CD1c-positive myeloid dendritic cell (primary cell): ENCODE data around the gene TP53BP2.

Experiments
- DNase-seq: peaks from one replicate; pipeline ENCODE4 v3.0.0-alpha.2; 2016; ENCODE audit errors: extremely low spot score

The TP53BP2 gene

GRCh38 chr1:223765036-223765718 is 80.6 kb downstream of the TP53BP2 start:
- no peak for DNase-seq

GRCh38 chr1:223763881-223764280 is 81.9 kb downstream of the TP53BP2 start:
- no peak for DNase-seq

- DNase-seq: no peak
Observed at GRCh38 chr1:223763251-223763650, 82.5 kb downstream of the TP53BP2 start.

GRCh38 chr1:223761411-223761810 is 84.3 kb downstream of the TP53BP2 start:
- no peak for DNase-seq

- DNase-seq: no peak
Observed at GRCh38 chr1:223760833-223761232, 84.9 kb downstream of the TP53BP2 start.

GRCh38 chr1:223759273-223759672 is 86.5 kb downstream of the TP53BP2 start:
- no peak for DNase-seq

- DNase-seq: no peak
Observed at GRCh38 chr1:223758734-223759133, 87.0 kb downstream of the TP53BP2 start.

- no peak for DNase-seq
Observed at GRCh38 chr1:223756806-223757700, 88.7 kb downstream of the TP53BP2 start.

GRCh38 chr1:223755992-223756775 is 89.6 kb downstream of the TP53BP2 start:
- no peak for DNase-seq

- DNase-seq: no peak
Observed at GRCh38 chr1:223755432-223755792, 90.3 kb downstream of the TP53BP2 start.

- DNase-seq: no peak
Observed at GRCh38 chr1:223754681-223755431, 90.9 kb downstream of the TP53BP2 start.

GRCh38 chr1:223752721-223753515 is 92.8 kb downstream of the TP53BP2 start:
- DNase-seq: no peak

GRCh38 chr1:223751696-223752095 is 94.1 kb downstream of the TP53BP2 start:
- DNase-seq: no peak

- no peak for DNase-seq
Observed at GRCh38 chr1:223750730-223751570, 94.8 kb downstream of the TP53BP2 start.

- peak; percentile 81 for DNase-seq
Observed at GRCh38 chr1:223748773-223749733, 96.7 kb downstream of the TP53BP2 start.

- DNase-seq: no peak
Observed at GRCh38 chr1:223748405-223748772, 97.4 kb downstream of the TP53BP2 start.

GRCh38 chr1:223747838-223748335 is 97.9 kb downstream of the TP53BP2 start:
- DNase-seq: no peak

GRCh38 chr1:223745731-223746130 is 100.0 kb downstream of the TP53BP2 start:
- no peak for DNase-seq
